HuH-7.5 (cell line): ENCODE measurements around the gene HAVCR1.

Experiments used
- DNase-seq: peaks from one replicate; pipeline ENCODE4 v3.0.0; 2011; ENCODE audit warnings: low spot score

Gene HAVCR1

DNA sequence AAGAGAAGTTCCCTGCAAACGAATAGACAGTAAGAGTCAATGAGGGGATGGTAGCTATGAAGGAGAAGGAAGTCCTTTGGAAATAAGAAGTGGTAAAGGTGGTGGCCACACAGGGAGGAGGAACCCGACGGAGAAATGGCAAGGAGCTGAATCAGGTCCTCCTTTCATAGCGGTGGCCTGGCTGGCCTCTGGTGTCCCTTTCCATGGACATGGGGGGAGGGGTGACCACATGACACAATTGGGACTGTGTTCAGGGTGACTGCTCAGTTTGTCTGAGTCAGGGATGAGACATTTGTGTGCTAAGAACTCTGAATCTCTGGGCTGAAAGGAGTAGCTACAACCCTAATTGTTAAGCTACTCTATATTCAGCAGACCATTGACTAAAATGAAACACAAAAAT is 67.2 kb downstream of the HAVCR1 start:
- no peak for DNase-seq

DNA sequence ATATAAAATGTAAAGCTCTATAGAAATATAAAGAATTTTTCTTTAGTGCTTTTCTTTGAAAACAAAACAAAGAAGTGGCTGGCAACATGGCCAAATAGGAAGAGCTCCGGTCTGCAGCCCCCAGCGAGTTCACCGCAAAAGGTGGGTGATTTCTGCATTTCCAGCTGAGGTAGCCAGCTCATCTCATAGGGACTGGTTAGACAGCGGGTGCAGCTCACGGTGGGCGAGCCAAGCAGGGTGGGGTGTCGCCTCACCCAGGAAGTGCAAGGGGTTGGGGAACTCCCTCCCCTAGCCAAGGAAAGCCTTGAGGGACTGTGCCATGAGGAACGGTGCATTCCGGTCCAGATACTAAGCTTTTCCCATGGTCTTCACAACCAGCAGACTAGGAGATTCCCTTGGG is 74.9 kb downstream of the HAVCR1 start:
- DNase-seq = no peak

- DNase-seq = no peak
Measured at GRCh38 chr5:156981481-156981880, 77.4 kb downstream of the HAVCR1 start.
